AG04450 (cell line): ENCODE results near the gene FHIT. TPM values are rescaled to one million over a fixed set of nuclear protein-coding genes. Genes with fewer than 3 reads are reported as not detected.

ENCODE experiments used
- CTCF ChIA-PET: fragments of 300-600, 350-600 bp; formaldehyde crosslinking; extraction: SDS; loops from one replicate; lab custom pipeline; 2022; ENCODE audit warnings: antibody characterized with exemption, inconsistent platforms; lab: Charles Lee
- POLR2A ChIA-PET: fragments of 350-600 bp; formaldehyde crosslinking; extraction: SDS; loops from one replicate; lab custom pipeline; 2021; ENCODE audit warnings: antibody characterized with exemption, inconsistent platforms; lab: Yijun Ruan, JAX
- DNase-seq: peaks from one replicate; pipeline ENCODE4 v3.0.0-alpha.2; 2011; ENCODE audit warnings: low read depth, low spot score
- H3K27ac ChIP-seq: one replicate; pipeline ENCODE4 v1.5.1; 2012; ENCODE audit warnings: low read depth, low read length, control low read depth
- H3K27me3 ChIP-seq: one replicate; pipeline ENCODE4 v1.6.0; 2012; ENCODE audit warnings: low read length; ENCODE audit not compliant: control insufficient read depth, insufficient read depth
- H3K4me3 ChIP-seq: 2 replicates; pipeline ENCODE4 v1.5.1; 2011; ENCODE audit warnings: mild to moderate bottlenecking, low read depth, low read length, control low read depth
- H3K9me3 ChIP-seq: 2 replicates; pipeline ENCODE4 v1.5.1; 2012; ENCODE audit warnings: low read length; ENCODE audit not compliant: control insufficient read depth, insufficient read depth
- CTCF ChIP-seq: IDR thresholded peaks from 2 replicates; pipeline ENCODE4 v1.5.1; 2011; ENCODE audit warnings: low read depth, low read length, control low read depth, inconsistent platforms
- polyA plus RNA-seq: library from polyadenylated mRNA; depleted of rRNA; stranded (reverse); fragments of >200 nt; gene quantifications from 2 replicates; pipeline ENCODE4 v1.2.3, GENCODE V29; 2011

FHIT gene
- polyA plus RNA-seq, 1 experiment = 0.17 TPM

- no peak for DNase-seq
- H3K9me3 ChIP-seq = no peaks in the 10 kb centered on the region
- ChIA-PET POLR2A (no interaction called here), CTCF (no interaction called here)
- H3K4me3 ChIP-seq = no peak overlapping the region
- H3K27me3 ChIP-seq = no peaks in the 10 kb centered on the region
- H3K27ac ChIP-seq = no peak overlapping the region
- TF ChIP-seq CTCF = no peak
Observed at GRCh38 chr3:61015408-61015807, 235.8 kb downstream of the FHIT start.

GRCh38 chr3:61008998-61009380 lies 242.3 kb downstream of the FHIT start:
- ChIA-PET POLR2A (no interaction called here), CTCF (no interaction called here)
- H3K9me3 ChIP-seq = no peaks in the 10 kb centered on the region
- no peak overlapping the region for H3K4me3 ChIP-seq
- TF ChIP-seq CTCF = no peak
- no peak for DNase-seq
- no peak overlapping the region for H3K27ac ChIP-seq
- H3K27me3 ChIP-seq = no peaks in the 10 kb centered on the region

GRCh38 chr3:61008153-61008997 lies 242.9 kb downstream of the FHIT start:
- no peak overlapping the region for H3K27ac ChIP-seq
- TF ChIP-seq CTCF = no peak
- POLR2A ChIA-PET = no interaction called here
- no peak for DNase-seq
- H3K9me3 ChIP-seq = no peaks in the 10 kb centered on the region
- H3K4me3 ChIP-seq = no peak overlapping the region
- CTCF ChIA-PET = no interaction called here
- H3K27me3 ChIP-seq = no peaks in the 10 kb centered on the region

GRCh38 chr3:61005591-61005990 lies 245.7 kb downstream of the FHIT start:
- DNase-seq = no peak
- CTCF ChIA-PET = no interaction called here
- no peaks in the 10 kb centered on the region for H3K27me3 ChIP-seq
- no peak overlapping the region for H3K27ac ChIP-seq
- TF ChIP-seq CTCF = no peak
- no peak overlapping the region for H3K4me3 ChIP-seq
- no peaks in the 10 kb centered on the region for H3K9me3 ChIP-seq
- POLR2A ChIA-PET = no interaction called here

GRCh38 chr3:60998858-60999257 lies 252.4 kb downstream of the FHIT start:
- H3K27me3 ChIP-seq = no peaks in the 10 kb centered on the region
- H3K9me3 ChIP-seq = no peaks in the 10 kb centered on the region
- ChIA-PET CTCF (no interaction called here), POLR2A (no interaction called here)
- TF ChIP-seq CTCF = no peak
- no peak overlapping the region for H3K27ac ChIP-seq
- DNase-seq = no peak
- H3K4me3 ChIP-seq = no peak overlapping the region
